Measurements from ENCODE around the gene CERS2. TPM values are rescaled to one million over a fixed set of nuclear protein-coding genes. Genes with fewer than 3 reads are reported as not detected.
A peak's percentile ranks its signal among the peaks of the same experiment; 100 is the strongest.

CERS2 gene
- total and polyA plus RNA-seq, 2 of the 13 experiments (the other 11 are each of a cell fraction or from before 2014, with no cell fraction given) = 269 to 298 TPM

DNA sequence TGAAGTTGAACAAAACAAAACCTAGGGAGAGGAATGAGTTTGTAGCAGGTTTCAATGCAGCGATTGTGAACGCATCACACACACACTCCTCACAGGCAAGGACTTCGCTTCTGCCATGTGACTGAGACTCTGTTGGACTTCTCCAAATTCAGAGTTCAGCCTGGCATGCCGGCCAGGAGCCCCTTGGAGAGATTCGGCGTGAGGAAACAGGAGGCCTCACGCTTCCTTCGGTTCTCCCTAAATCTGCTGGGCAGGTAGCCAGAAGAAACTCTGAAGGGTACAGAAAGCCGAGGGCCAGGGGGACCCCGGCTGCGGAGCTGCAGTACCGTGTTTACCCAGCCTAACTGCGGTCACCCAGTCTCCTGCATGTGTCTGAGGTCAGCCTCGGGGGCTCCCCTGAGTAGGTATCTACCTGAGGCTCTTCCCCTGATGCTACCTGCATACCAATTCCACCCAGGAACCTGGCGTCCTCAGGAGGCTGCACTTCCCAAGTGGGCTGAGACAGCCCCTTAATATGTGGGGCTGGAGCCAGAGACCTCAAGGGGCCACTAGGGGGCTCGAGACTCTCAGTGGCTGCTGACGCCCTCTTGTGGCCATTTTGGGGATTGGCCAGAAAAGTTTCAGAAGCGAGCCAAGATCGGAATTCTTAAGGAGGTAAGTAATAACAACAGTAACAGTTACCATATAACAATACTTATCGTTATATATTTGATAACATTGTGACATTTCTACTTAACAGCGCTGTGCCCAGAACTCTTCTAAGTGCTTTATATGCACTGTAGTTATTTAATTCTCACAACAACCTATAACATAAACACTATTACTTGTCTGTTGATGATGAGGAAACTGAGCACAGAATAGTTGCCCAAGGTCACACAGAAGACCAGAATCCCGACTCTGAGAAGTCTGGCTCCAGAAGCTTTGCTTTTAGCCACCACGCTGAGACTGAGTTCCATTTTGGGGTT, 4.7 kb upstream of the CERS2 start (continued):
- TF ChIP-seq ZBTB10 (CRISPR knock-in tag; IDR thresholded peaks at IDR 0.05; ENCODE audit: borderline replicate concordance) = no peak
- TF ChIP-seq KDM2A (CRISPR knock-in tag; IDR thresholded peaks at IDR 0.05; ENCODE audit: borderline replicate concordance, low read depth) = peak; percentile 80
- TF ChIP-seq, protein P1, sequence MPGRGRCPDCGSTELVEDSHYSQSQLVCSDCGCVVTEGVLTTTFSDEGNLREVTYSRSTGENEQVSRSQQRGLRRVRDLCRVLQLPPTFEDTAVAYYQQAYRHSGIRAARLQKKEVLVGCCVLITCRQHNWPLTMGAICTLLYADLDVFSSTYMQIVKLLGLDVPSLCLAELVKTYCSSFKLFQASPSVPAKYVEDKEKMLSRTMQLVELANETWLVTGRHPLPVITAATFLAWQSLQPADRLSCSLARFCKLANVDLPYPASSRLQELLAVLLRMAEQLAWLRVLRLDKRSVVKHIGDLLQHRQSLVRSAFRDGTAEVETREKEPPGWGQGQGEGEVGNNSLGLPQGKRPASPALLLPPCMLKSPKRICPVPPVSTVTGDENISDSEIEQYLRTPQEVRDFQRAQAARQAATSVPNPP (CRISPR knock-in tag; IDR thresholded peaks at IDR 0.05) = no peak
- TF ChIP-seq ZNF24 (IDR thresholded peaks at IDR 0.05) = 0 out of 2 replicates have a peak, but pooled peaks have one; percentile 26
- TF ChIP-seq ZNF577 (CRISPR knock-in tag; IDR thresholded peaks at IDR 0.05; ENCODE audit: borderline replicate concordance, low read depth) = no peak
- TF ChIP-seq ZNF652 (CRISPR knock-in tag; IDR thresholded peaks at IDR 0.05; ENCODE audit: borderline replicate concordance, low read depth) = no peak
- TF ChIP-seq, protein P2, sequence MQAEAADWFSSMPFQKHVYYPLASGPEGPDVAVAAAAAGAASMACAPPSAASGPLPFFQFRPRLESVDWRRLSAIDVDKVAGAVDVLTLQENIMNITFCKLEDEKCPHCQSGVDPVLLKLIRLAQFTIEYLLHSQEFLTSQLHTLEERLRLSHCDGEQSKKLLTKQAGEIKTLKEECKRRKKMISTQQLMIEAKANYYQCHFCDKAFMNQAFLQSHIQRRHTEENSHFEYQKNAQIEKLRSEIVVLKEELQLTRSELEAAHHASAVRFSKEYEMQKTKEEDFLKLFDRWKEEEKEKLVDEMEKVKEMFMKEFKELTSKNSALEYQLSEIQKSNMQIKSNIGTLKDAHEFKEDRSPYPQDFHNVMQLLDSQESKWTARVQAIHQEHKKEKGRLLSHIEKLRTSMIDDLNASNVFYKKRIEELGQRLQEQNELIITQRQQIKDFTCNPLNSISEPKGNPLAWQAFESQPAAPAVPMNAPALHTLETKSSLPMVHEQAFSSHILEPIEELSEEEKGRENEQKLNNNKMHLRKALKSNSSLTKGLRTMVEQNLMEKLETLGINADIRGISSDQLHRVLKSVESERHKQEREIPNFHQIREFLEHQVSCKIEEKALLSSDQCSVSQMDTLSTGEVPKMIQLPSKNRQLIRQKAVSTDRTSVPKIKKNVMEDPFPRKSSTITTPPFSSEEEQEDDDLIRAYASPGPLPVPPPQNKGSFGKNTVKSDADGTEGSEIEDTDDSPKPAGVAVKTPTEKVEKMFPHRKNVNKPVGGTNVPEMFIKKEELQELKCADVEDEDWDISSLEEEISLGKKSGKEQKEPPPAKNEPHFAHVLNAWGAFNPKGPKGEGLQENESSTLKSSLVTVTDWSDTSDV (CRISPR knock-in tag; IDR thresholded peaks at IDR 0.05) = no peak
- TF ChIP-seq PCBP1 (IDR thresholded peaks at IDR 0.05; ENCODE audit: borderline replicate concordance, low read depth, low read length) = no peak
- TF ChIP-seq ZNF253 (CRISPR knock-in tag; IDR thresholded peaks at IDR 0.05; ENCODE audit: borderline replicate concordance) = no peak
- no peak for TF ChIP-seq ZBTB43 (CRISPR knock-in tag; conservative IDR thresholded peaks at IDR 0.05)
- peak; percentile 39 for TF ChIP-seq FOXA3 (CRISPR knock-in tag; IDR thresholded peaks at IDR 0.05)
- TF ChIP-seq, protein P3, sequence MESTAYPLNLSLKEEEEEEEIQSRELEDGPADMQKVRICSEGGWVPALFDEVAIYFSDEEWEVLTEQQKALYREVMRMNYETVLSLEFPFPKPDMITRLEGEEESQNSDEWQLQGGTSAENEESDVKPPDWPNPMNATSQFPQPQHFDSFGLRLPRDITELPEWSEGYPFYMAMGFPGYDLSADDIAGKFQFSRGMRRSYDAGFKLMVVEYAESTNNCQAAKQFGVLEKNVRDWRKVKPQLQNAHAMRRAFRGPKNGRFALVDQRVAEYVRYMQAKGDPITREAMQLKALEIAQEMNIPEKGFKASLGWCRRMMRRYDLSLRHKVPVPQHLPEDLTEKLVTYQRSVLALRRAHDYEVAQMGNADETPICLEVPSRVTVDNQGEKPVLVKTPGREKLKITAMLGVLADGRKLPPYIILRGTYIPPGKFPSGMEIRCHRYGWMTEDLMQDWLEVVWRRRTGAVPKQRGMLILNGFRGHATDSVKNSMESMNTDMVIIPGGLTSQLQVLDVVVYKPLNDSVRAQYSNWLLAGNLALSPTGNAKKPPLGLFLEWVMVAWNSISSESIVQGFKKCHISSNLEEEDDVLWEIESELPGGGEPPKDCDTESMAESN (CRISPR knock-in tag; conservative IDR thresholded peaks at IDR 0.05) = no peak
- TF ChIP-seq FOSL2 (CRISPR knock-in tag; IDR thresholded peaks at IDR 0.05) = peak; percentile 36; the same call in 1 of the 2 replicates
- TF ChIP-seq, protein P4, sequence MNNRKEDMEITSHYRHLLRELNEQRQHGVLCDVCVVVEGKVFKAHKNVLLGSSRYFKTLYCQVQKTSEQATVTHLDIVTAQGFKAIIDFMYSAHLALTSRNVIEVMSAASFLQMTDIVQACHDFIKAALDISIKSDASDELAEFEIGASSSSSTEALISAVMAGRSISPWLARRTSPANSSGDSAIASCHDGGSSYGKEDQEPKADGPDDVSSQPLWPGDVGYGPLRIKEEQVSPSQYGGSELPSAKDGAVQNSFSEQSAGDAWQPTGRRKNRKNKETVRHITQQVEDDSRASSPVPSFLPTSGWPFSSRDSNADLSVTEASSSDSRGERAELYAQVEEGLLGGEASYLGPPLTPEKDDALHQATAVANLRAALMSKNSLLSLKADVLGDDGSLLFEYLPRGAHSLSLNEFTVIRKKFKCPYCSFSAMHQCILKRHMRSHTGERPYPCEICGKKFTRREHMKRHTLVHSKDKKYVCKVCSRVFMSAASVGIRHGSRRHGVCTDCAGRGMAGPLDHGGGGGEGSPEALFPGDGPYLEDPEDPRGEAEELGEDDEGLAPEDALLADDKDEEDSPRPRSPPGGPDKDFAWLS (CRISPR knock-in tag; IDR thresholded peaks at IDR 0.05; ENCODE audit: borderline replicate concordance) = no peak
- TF ChIP-seq BRCA1 (CRISPR knock-in tag; IDR thresholded peaks at IDR 0.05) = no peak
- TF ChIP-seq NR2F2 (IDR thresholded peaks at IDR 0.05; ENCODE audit: borderline replicate concordance, low read depth) = no peak
